Measurements from ENCODE around the gene DAZ4. TPM values are rescaled to one million over a fixed set of nuclear protein-coding genes. Genes with fewer than 3 reads are reported as not detected.
"Not testable (repeated sequence)": the region's sequence is repeated elsewhere in the genome, so short reads cannot be mapped to it uniquely, and the experiment has no call there.

Gene DAZ4, protein sequence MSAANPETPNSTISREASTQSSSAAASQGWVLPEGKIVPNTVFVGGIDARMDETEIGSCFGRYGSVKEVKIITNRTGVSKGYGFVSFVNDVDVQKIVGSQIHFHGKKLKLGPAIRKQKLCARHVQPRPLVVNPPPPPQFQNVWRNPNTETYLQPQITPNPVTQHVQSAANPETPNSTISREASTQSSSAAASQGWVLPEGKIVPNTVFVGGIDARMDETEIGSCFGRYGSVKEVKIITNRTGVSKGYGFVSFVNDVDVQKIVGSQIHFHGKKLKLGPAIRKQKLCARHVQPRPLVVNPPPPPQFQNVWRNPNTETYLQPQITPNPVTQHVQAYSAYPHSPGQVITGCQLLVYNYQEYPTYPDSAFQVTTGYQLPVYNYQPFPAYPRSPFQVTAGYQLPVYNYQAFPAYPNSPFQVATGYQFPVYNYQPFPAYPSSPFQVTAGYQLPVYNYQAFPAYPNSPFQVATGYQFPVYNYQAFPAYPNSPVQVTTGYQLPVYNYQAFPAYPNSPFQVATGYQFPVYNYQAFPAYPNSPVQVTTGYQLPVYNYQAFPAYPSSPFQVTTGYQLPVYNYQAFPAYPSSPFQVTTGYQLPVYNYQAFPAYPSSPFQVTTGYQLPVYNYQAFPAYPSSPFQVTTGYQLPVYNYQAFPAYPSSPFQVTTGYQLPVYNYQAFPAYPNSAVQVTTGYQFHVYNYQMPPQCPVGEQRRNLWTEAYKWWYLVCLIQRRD
- not detected for polyA plus RNA-seq (ENCODE audit: insufficient read length in 4 of 4)

DNA sequence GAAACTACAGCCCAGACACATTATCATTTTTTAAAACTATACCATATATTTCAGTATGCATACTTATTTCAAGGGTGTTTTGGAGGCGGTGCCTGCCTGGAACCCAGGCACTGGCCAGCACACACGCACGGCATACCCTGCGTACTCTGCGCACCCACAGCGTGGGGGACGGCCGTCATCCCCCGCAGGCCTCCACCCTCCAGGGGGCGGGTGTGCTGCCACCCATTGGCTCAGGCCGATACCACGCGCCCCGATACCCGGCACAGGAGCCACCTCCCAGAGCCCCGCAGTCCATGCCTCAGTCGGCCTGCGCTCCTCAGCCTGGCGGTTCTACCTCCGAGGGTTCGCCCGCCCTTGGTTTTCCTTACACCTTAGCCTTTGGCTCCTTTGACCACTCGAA is at the start of gene DAZ4:
TSS of gene DAZ4 (plus strand) at position 301 of the 400 bp plus-strand sequence. CDS start 208 bp downstream, outside the sequence.
- DNase-seq (ENCODE audit: low read depth in 4 of 4, low spot score in 3 of 4) = not testable (repeated sequence)

DNA sequence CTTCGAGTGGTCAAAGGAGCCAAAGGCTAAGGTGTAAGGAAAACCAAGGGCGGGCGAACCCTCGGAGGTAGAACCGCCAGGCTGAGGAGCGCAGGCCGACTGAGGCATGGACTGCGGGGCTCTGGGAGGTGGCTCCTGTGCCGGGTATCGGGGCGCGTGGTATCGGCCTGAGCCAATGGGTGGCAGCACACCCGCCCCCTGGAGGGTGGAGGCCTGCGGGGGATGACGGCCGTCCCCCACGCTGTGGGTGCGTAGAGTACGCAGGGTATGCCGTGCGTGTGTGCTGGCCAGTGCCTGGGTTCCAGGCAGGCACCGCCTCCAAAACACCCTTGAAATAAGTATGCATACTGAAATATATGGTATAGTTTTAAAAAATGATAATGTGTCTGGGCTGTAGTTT is 20.4 kb upstream of the DAZ4 start, which contains the start of gene DAZ3:
TSS of gene DAZ3 (minus strand) at position 101 of the 400 bp plus-strand sequence. CDS start 208 bp downstream, outside the sequence.
- not testable (repeated sequence) for DNase-seq (ENCODE audit: low read depth in 4 of 4, low spot score in 3 of 4)

DNA sequence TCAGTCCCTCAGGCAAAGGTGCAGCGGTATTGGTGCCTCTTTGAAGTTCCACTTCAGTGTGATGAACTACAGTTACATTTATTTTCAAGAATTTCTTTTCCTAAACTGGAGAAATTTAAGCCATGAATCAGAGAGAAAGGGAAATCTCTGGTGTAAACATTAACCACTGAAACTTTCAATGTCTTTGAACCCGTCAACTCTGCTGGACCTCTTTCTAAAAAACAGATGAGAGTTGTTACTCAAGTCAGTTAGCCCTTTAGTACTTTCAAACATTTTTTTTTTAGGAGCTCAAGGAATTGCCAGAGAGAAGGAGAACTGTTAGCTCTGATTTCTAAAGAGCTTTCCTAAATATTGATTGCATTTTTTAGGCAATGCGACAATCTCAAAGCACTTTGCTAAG is 11.9 kb upstream of the DAZ4 start:
- DNase-seq (ENCODE audit: low read depth in 4 of 4, low spot score in 3 of 4) = not testable (repeated sequence)

DNA sequence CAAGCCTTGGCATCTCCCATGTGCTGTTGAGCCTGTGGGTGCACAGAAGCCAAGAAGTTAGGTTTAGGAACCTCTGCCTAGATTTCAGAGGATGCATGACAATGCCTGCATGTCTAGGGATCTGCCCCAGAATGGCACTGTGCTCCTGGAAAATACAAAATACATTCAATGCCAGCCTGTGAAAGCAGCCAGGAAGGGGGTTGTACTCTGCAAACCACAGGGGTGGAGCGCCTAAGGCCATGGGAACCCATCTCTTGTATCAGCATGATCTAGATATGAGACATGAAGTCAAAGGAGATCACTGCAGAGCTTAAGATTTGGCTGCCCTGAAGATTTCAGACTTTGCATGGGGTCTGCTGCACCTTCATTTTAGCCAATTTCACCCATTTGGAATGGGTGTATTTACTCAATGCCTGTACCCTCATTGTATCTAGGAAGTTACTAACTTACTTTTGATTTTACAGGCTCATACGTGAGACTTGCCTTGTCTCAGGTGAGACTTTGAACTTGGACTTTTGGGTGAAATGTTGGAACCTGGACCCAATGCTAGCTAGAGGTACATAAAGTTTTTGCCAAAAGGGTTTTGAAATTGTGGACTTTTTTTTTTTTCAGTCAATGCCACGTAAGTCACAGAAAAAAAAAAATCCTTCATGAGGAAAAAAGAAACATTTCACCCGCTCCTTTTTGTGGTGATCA is 9.4 kb upstream of the DAZ4 start:
- DNase-seq (ENCODE audit: low read depth in 4 of 4, low spot score in 3 of 4) = not testable (repeated sequence)

DNA sequence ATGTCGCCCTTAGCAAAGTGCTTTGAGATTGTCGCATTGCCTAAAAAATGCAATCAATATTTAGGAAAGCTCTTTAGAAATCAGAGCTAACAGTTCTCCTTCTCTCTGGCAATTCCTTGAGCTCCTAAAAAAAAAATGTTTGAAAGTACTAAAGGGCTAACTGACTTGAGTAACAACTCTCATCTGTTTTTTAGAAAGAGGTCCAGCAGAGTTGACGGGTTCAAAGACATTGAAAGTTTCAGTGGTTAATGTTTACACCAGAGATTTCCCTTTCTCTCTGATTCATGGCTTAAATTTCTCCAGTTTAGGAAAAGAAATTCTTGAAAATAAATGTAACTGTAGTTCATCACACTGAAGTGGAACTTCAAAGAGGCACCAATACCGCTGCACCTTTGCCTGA is 8.7 kb upstream of the DAZ4 start:
- not testable (repeated sequence) for DNase-seq (ENCODE audit: low read depth in 4 of 4, low spot score in 3 of 4)

Other genes starting within 250 kb of the DAZ4 start
- not detected for gene BPY2B, start 215.9 kb upstream of the DAZ4 start, polyA plus RNA-seq (ENCODE audit: insufficient read length in 4 of 4)
- gene DAZ3, start 20.5 kb upstream of the DAZ4 start, polyA plus RNA-seq (ENCODE audit: insufficient read length in 4 of 4) = not detected
- not detected for gene BPY2C, start 218.2 kb downstream of the DAZ4 start, polyA plus RNA-seq (ENCODE audit: insufficient read length in 4 of 4)